ENCODE measurements around the gene LCMT1.
"Not testable (repeated sequence)": the region's sequence is repeated elsewhere in the genome, so short reads cannot be mapped to it uniquely, and the experiment has no call there.

The LCMT1 gene

DNA sequence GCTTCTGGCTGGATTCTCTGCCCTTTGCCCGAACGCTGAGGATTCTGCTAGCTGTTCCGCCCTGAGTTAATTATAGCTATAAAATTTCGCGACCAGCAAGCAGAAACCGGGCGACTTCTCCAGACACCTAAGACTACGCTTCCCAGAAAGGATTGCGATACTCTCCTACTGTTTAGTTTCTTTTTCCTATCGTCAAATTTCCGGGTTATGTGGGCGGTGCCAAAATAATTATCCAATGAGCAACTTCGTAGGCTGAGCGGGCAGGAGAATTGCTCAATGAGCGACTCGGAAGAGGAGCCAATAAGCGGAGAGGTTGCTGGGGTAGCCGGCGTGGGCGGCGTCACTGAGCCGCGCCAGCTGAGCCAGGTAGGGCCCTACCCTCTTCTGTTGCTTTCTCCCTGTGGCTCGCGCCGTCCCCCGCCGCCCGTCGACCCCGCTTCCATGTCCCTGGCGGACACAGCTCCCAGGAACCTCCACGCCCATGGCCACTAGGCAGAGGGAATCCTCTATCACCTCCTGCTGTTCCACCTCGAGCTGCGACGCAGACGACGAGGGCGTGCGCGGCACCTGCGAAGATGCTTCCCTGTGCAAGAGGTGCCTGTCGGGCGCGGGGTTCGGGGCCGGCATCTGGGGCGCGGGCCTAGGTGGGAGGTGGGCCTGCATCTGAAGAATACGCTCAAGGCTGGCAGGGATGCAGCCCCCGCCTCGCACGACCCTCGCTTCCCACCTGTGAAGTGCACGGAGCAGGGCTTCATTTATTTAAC is at the start of gene LCMT1:
Gene LCMT1, plus strand, starts transcription at position 340 of the 764 bp plus-strand sequence. Its CDS starts 142 bp downstream, at position 482.
- DNase-seq (ENCODE audit: low spot score): peak; percentile 94

DNA sequence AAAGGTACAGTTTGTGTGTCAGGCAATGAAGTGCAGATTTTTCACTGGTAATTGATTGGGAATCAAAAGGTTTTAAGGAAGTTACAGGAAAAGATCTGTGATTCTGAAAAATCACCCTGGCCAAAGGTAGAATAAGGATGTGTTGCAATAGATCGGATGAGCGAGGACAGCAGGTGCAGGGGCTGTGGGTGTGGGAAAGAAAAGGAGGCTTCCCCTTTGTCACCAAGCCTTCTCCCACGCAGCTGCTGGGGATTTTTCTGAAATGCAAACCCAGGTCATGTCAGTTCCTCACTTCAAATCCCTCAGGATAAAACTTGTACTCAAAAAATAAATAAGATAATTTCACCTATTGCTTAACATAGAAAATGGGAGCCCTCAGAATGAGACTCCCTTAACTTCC is 48.4 kb upstream of the LCMT1 start:
- DNase-seq (ENCODE audit: low spot score): no peak

- no peak for DNase-seq (ENCODE audit: low spot score)
Observed at GRCh38 chr16:25063865-25064264, 47.7 kb upstream of the LCMT1 start.

DNA sequence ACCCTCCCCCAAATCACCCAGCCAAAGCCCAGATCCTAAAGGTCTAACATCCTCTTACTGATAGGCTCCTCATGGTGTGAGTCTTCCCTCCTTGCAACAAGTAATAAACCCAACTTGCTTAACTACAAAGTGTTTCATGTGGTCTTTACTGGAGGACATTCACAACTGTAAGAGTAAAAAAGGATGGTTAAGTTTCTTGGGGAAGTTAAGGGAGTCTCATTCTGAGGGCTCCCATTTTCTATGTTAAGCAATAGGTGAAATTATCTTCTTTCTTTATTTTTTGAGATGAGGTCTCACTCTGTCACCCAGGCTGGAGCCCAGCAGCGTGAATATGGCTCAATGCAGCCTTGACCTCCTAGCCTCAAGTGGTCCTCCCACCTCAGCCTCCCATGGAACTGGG is 47.3 kb upstream of the LCMT1 start:
- not testable (repeated sequence) for DNase-seq (ENCODE audit: low spot score)

GRCh38 chr16:25064937-25065336 is 46.6 kb upstream of the LCMT1 start:
- no peak for DNase-seq (ENCODE audit: low spot score)

DNA sequence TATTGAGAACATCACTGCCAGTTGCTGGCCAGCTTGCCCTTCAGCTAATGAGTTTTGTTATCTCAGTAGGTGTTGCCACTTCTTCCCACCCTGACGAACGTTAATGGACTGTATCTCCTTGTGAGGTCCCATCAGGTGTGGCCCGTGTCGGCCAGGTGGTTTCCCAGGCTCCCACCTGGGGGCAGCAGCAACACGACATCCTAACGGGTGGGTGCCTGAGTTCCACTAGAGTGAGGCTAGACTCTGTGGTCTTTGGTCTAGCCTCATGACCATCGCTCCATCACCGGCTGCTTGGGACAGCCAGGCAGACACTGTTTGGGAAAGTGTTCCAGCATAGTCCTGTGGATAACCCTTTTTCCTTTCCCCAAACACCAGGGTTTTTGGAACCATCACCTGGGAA is 45.6 kb upstream of the LCMT1 start:
- no peak for DNase-seq (ENCODE audit: low spot score)

DNA sequence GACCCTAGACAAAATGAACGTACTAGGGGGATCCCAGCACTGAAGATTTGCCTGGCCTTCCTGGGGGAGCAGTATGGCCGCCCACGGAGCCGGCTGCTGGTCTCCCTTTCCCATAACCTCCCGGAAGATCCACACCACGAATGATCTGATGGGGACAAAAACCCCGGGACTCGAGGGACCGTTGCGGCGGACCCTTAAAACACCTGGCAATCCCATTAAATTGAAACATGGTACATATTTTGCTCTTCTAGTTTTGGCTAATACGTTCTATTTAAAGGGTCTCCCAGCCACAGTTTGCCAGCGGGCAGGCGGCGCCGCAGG is 45.2 kb upstream of the LCMT1 start:
- no peak for DNase-seq (ENCODE audit: low spot score)

- DNase-seq (ENCODE audit: low spot score): peak; percentile 81
Observed at GRCh38 chr16:25066747-25067631, 44.6 kb upstream of the LCMT1 start.

- DNase-seq (ENCODE audit: low spot score): no peak
Observed at GRCh38 chr16:25073854-25074253, 37.7 kb upstream of the LCMT1 start.

GRCh38 chr16:25078386-25078978 is 33.1 kb upstream of the LCMT1 start:
- DNase-seq (ENCODE audit: low spot score): no peak

DNA sequence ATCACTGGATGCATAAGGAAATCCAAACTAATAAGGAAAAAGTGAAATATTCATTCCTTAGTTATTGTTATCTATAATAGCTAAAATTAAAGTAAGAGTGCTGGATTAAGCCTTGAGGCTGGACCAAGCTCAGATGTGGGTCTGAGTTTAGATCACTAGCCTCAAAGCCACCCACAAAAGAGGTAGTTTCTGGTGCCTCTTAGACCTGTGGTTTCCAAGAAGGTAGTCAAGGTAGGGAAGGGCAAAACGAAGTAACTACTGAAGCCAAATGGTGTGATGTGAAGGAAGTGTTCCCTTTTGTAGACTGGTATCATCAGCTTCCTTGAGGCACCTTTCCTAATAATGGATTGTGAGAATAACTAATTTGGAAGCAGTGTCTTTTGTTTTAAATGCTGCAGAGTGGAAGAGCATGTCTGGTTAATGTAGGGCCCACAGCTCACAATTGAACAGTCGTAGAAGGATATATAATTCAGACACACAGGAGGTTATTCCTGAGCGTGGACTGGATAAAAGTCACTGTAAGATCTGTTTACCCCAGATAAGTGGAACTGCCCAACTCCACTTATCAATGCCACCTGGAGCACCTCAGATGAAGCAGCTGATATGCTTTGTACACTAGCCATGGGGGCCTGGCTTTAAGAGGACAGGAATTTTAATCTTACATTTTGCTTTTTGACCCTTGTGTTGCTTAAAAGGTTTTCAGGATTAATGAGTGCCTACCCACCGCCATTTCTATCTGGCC is 31.7 kb upstream of the LCMT1 start:
- no peak for DNase-seq (ENCODE audit: low spot score)

- DNase-seq (ENCODE audit: low spot score): no peak
Observed at GRCh38 chr16:25080420-25081131, 31.0 kb upstream of the LCMT1 start.

DNA sequence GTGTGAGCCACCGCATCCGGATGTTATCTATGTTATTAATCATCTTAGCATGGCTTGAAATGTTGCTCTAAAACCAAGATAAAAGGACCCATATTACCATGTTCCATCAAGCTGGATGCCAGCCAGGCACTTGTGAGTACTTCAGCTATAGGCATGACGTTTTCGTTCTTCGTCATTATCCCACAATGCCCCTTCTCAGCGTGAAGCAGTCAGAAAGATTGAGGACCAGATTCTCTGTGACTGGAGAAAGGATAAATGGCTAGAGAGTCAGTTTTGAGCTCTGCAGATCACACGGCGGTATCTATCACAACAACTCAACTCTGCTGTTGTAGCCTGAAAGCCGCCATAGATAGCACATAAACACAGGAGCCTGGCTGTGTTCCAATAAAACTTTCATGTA is 29.8 kb upstream of the LCMT1 start:
- no peak for DNase-seq (ENCODE audit: low spot score)

DNA sequence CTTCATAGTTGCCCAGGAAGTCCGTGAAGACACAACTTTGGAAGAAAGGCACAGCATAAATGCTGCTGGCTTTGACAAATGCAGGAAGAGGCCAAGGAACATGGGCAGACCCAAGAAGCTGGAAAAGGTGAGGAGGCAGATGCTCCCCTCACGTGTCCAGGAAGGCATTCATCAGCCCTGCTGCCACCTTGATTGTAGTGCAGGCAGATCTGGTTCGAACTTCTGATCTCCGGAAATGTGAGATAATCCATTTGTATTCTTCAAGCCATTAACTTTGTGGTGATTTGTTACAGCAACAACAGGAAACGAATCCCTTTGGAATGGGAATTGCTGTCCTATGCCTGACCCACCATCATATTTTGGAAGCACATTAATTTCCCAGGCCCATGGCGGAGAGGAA is 28.5 kb upstream of the LCMT1 start:
- DNase-seq (ENCODE audit: low spot score): no peak

DNA sequence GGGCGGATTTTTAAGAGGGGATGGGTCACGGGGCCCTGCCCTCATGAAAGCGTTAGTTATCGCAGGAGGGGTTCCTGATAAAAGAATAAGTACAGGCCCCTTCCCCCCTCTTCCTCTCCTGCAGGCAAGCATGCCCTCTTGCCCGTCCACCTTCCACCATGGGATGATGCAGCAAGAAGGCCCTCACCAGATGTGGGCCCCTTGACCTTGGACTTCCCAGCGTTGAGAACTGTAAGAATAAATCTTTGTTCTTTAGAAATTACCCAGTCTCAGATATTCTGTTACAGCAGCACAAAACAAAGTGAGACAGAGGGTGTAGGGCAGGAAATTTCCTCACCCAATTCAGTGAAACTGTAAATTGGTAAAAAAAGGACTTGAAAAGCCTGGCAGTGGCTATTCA is 27.8 kb upstream of the LCMT1 start:
- DNase-seq (ENCODE audit: low spot score): no peak

DNA sequence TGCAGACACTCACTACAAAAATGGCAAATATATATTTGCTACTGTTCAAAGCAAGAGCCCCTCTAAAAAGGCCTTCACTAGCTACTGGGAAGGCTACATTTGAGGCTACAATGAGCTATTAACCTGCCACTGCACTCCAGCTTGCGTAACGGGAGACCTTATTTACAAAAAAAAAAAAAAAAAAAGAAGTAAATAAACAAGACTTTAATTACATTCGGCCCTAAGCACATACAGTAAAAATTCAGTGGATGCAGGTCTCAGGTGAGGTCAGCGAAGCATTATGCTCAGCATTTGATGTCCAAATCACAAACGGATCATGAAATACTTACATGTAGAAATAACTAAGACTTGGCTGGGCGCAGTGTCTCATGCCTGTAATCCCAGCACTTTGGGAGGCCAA is 26.7 kb upstream of the LCMT1 start:
- DNase-seq (ENCODE audit: low spot score): no peak

GRCh38 chr16:25087761-25088160 is 23.8 kb upstream of the LCMT1 start:
- no peak for DNase-seq (ENCODE audit: low spot score)

GRCh38 chr16:25089351-25089750 is 22.2 kb upstream of the LCMT1 start:
- no peak for DNase-seq (ENCODE audit: low spot score)

- no peak for DNase-seq (ENCODE audit: low spot score)
Observed at GRCh38 chr16:25092441-25092840, 19.1 kb upstream of the LCMT1 start.

DNA sequence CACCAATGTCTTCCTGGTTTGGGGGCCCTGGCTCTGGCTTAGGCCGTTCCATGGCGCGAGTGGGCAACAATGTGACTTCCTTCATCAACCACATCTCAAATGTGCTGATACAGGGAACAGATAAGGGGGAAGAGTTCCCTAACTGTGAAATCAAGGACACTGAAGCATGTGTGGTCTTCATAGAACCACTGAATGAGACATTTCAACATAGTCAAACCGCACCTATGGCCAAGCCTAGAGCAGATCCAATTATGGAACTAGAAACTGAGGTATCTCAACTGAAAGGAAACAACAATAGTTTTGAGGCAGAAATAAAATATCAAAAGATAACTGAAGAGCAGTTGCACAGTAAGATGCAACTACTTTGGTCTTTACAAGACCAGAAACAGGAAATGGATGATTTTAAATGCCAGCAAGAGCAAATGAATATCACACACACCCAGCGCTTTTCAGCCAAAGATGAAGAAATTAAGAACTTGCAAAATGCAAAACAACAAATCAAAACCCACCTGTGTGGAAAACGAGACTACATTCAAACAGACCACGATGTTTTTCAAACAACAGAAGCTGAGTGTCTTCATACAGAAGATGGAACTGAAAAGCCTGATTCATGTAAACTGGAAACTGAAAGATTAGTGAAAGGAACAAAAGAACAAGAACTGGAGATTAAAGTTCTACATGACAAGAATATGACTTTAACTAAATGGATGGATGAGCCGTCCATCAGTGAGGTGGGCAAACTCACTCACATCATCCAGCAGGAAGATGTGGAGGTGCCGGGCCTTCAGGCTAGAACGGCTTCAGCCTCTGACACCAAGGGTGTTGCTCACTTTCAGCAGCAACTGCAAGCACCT is 18.1 kb upstream of the LCMT1 start:
- DNase-seq (ENCODE audit: low spot score): no peak

GRCh38 chr16:25094596-25094995 is 16.9 kb upstream of the LCMT1 start:
- DNase-seq (ENCODE audit: low spot score): no peak
